BJ (cell line): Measurements from ENCODE around the gene FGD5. TPM values are rescaled to one million over a fixed set of nuclear protein-coding genes. Genes with fewer than 3 reads are reported as not detected.

Experiments
- CTCF ChIA-PET: fragments of 350-600 bp; formaldehyde crosslinking; extraction: SDS; loops from one replicate; lab custom pipeline; 2021; ENCODE audit warnings: antibody characterized with exemption, inconsistent platforms; lab: Yijun Ruan, JAX
- POLR2A ChIA-PET: fragments of 300-600 bp; sonication (Branson Sonifier 250); formaldehyde crosslinking; extraction: SDS; loops from one replicate; lab custom pipeline; 2021; ENCODE audit warnings: antibody characterized with exemption; lab: Charles Lee
- DNase-seq: peaks from one replicate; pipeline ENCODE4 v3.0.0-alpha.2; 2011; ENCODE audit warnings: low read depth
- H3K27me3 ChIP-seq: 2 replicates; pipeline ENCODE4 v1.6.0; 2011; ENCODE audit warnings: low read length; ENCODE audit not compliant: control insufficient read depth, insufficient read depth
- H3K36me3 ChIP-seq: 2 replicates; pipeline ENCODE4 v1.5.1; 2011; ENCODE audit warnings: low read length; ENCODE audit not compliant: control insufficient read depth, insufficient read depth
- H3K4me3 ChIP-seq: 2 replicates; pipeline ENCODE4 v1.5.1; 2011; ENCODE audit warnings: low read depth, mild to moderate bottlenecking, control low read depth, low read length
- polyA plus RNA-seq: library from polyadenylated mRNA; depleted of rRNA; stranded (reverse); fragments of >200 nt; gene quantifications from 2 replicates; pipeline ENCODE4 v1.2.3, GENCODE V29; 2011
- TF ChIP-seq, protein P1 (sequence below): IDR thresholded peaks from 2 replicates; pipeline ENCODE4 v1.5.1; 2011; ENCODE audit warnings: low read depth, mild to moderate bottlenecking, control low read depth, inconsistent platforms, low read length, moderate library complexity; ENCODE audit not compliant: insufficient read depth

FGD5 gene
- polyA plus RNA-seq, 1 experiment: not detected

- POLR2A ChIA-PET: interaction anchor here (0.5 kb wide), 1 partner anchor 23 kb away, joined by 4 read pairs; no protein-coding TSS in a partner anchor
- Histone ChIP-seq H3K36me3 (no peaks in the 10 kb centered on the region), H3K4me3 (no peak overlapping the region), H3K27me3 (peaks cover 6% of the 10 kb centered on the region; the same call in 1 of the 2 replicates)
- TF ChIP-seq, protein P1, sequence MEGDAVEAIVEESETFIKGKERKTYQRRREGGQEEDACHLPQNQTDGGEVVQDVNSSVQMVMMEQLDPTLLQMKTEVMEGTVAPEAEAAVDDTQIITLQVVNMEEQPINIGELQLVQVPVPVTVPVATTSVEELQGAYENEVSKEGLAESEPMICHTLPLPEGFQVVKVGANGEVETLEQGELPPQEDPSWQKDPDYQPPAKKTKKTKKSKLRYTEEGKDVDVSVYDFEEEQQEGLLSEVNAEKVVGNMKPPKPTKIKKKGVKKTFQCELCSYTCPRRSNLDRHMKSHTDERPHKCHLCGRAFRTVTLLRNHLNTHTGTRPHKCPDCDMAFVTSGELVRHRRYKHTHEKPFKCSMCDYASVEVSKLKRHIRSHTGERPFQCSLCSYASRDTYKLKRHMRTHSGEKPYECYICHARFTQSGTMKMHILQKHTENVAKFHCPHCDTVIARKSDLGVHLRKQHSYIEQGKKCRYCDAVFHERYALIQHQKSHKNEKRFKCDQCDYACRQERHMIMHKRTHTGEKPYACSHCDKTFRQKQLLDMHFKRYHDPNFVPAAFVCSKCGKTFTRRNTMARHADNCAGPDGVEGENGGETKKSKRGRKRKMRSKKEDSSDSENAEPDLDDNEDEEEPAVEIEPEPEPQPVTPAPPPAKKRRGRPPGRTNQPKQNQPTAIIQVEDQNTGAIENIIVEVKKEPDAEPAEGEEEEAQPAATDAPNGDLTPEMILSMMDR: no peak
- CTCF ChIA-PET: interaction anchor here (0.5 to 1.1 kb wide), 2 partner anchors 26 to 330 kb away, joined by 3 to 4 read pairs; no protein-coding TSS in a partner anchor
- DNase-seq: no peak
Measured at GRCh38 chr3:14846226-14846880, 27.6 kb downstream of the FGD5 start.

- TF ChIP-seq, protein P1: no peak
- Histone ChIP-seq H3K4me3 (no peak overlapping the region), H3K27me3 (peaks cover 6% of the 10 kb centered on the region; the same call in 1 of the 2 replicates), H3K36me3 (no peaks in the 10 kb centered on the region)
- POLR2A ChIA-PET: no interaction called here
- CTCF ChIA-PET: no interaction called here
- no peak for DNase-seq
Measured at GRCh38 chr3:14847613-14848541, 29.1 kb downstream of the FGD5 start.

- TF ChIP-seq, protein P1: no peak
- ChIA-PET POLR2A (no interaction called here), CTCF (no interaction called here)
- H3K36me3 ChIP-seq: no peaks in the 10 kb centered on the region
- no peak for DNase-seq
- no peak overlapping the region for H3K4me3 ChIP-seq
- peaks cover 6% of the 10 kb centered on the region; the same call in 1 of the 2 replicates for H3K27me3 ChIP-seq
Measured at GRCh38 chr3:14848906-14849305, 30.1 kb downstream of the FGD5 start.

DNA sequence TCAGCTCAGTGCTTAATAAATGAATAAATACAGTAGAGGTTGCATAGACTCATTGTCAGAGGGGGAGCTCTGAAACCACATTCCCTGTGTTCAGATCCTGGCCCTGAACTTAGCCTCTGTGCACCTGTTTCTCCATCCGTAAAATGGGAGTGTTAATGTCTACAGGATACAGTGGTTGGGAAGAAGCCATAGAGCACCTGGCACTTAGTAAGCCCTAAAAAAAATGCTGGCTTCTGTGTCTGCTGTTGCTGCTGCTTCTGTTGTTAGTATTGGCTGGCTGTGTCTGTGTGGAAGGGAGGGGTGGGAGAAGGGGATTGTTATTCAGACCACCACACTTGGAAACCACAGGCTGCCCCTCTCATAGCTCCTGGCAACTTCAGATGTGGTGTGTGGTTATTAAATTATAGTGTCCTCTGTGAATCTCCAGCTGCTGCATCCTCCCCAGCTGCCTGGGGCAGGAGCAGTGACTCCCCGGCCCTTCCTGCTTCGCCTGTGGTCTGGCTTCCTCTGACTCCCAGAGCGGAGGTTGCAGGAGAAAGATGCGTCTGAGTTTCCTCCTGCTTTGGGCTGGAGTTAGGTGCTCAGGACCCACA lies 31.0 kb downstream of the FGD5 start:
- peaks cover 6% of the 10 kb centered on the region; the same call in 1 of the 2 replicates for H3K27me3 ChIP-seq
- no peak for DNase-seq
- no peak overlapping the region for H3K4me3 ChIP-seq
- TF ChIP-seq, protein P1: no peak
- ChIA-PET CTCF (no interaction called here), POLR2A (no interaction called here)
- H3K36me3 ChIP-seq: no peaks in the 10 kb centered on the region

DNA sequence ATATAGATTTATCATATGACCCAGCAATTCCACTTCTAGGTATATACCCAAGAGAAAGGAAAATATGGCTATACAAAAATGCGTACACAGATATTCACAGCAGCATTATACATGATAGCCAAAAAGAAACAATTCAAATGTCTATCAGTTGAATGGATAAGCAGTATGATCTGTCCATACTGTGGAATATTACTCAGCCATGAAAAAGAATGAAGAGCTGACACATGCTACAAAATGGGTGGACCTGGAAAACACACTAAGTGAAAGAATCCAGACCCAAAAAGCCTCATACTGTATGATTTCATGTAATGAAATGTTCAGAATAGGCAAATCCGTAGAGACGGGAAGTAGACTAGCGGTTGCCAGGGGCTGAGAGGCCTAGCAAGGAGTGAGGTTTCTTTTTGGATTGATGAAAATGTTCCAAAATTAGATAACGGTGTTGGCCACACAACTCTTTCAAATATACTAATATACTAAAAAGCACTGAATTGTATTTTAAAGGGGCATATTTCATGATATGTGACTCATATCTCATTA lies 33.4 kb downstream of the FGD5 start:
- H3K36me3 ChIP-seq: no peaks in the 10 kb centered on the region
- no peak for DNase-seq
- TF ChIP-seq, protein P1: no peak
- H3K27me3 ChIP-seq: peaks cover 2% of the 10 kb centered on the region; the same call in 1 of the 2 replicates
- no peak overlapping the region for H3K4me3 ChIP-seq
- ChIA-PET POLR2A (no interaction called here), CTCF (no interaction called here)
